ENCODE measurements around the gene ERC1. TPM values are rescaled to one million over a fixed set of nuclear protein-coding genes. Genes with fewer than 3 reads are reported as not detected.
A peak's percentile ranks its signal among the peaks of the same experiment; 100 is the strongest.
"Not testable (repeated sequence)": the region's sequence is repeated elsewhere in the genome, so short reads cannot be mapped to it uniquely, and the experiment has no call there.

ERC1 gene
- polyA plus RNA-seq, 6 donors from 2014 or later = 6.9 to 26.2 (median 17.9) TPM

DNA sequence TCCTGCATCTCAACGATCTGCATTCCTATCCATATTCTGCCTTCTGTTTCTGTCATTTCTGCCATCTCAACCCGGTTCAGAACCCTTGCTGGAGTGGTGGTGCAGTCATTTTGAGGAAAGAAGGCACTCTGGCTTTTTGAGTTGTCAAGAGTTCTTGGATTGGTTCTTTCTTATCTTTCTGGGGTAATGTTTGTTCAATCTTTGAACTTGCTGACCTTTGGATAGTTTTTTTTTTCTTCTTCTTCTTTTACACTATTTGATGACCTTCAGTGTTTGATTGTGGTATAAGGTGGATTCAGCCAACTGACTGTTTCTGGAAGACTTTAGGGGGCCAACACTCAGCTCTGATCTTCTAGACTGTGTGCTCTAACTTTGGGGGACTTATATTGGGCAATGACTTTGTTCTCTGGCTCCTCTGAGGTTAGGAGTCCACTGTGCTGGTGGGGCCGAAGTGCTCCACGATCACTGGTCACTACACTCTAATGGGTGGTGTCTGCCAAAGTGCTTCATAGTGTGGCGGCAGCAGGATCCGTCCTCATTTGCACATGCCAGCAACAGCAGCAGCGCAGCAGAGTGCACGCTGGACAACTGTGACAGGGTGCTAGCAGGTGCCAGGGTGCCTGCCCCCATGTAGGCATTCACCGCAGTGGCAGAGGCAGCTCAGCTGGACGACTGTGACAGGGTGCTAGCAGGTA is 347.6 kb downstream of the ERC1 start:
- H3K27me3 Mint-ChIP-seq = no peaks in the 10 kb centered on the region
- H3K4me1 Mint-ChIP-seq = peaks cover 0 to 17% (median 13%) of the 10 kb centered on the region in 3 donors
- peaks cover 0 to 3% (median 0%) of the 10 kb centered on the region in 7 donors for H3K9me3 Mint-ChIP-seq
- DNase-seq = no peak
- H3K4me3 Mint-ChIP-seq = no peak overlapping the region
- H3K36me3 Mint-ChIP-seq = peaks cover 0 to 13% of the 10 kb centered on the region in 2 donors
- H3K27ac Mint-ChIP-seq = no peak overlapping the region
- ATAC-seq (ENCODE audit: low read depth in 2 of 2) = no peak

DNA sequence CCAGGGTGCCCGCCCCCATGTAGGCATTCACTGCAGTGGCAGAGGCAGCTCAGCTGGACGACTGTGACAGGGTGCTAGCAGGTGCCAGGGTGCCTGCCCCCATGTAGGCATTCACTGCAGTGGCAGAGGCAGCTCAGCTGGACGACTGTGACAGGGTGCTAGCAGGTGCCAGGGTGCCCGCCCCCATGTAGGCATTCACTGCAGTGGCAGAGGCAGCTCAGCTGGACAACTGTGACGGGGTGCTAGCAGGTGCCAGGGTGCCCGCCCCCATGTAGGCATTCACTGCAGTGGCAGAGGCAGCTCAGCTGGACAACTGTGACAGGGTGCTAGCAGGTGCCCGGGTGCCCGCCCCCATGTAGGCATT is 348.1 kb downstream of the ERC1 start:
- not testable (repeated sequence) for H3K27ac Mint-ChIP-seq; H3K36me3 Mint-ChIP-seq; H3K9me3 Mint-ChIP-seq; H3K4me3 Mint-ChIP-seq; H3K27me3 Mint-ChIP-seq; ATAC-seq (ENCODE audit: low read depth in 2 of 2); DNase-seq
- H3K4me1 Mint-ChIP-seq = peaks cover 0 to 17% (median 13%) of the 10 kb centered on the region in 3 donors

DNA sequence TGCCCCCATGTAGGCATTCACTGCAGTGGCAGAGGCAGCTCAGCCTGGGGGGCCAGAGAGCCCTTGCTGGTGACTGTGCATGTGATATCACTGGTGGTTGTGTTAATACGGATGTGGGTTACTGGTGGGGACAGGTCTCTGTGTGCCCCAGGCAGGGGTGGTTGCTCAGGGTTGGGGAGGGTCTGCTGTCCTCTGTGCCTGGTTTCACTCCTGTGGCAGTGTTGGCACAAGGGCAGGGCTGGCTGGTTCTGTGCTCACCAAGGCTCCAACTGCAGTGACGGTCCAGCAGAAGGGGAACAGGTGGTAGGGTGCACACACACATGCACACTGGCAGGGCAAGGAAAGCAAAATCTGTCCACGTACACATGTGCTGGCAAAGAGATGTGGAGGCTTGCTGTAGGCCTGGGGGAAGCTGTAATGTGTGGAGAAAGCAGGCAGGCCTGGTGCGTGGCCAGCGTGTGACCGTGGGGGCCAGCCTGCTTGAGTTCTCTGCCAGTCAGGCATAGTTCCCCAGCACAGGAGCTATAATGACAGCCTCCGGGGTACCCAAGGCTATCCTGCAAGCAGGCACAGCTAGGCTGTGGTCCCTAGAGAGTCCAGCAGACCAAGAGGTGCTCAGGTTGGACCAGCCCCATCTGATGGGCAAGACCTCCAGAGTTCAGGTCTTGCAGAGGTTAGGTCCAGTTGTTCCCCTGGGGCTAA is 348.7 kb downstream of the ERC1 start:
- H3K27ac Mint-ChIP-seq = no peak overlapping the region
- H3K27me3 Mint-ChIP-seq = no peaks in the 10 kb centered on the region
- no peak overlapping the region for H3K4me3 Mint-ChIP-seq
- DNase-seq (no peak), ATAC-seq (ENCODE audit: low read depth in 2 of 2) (no peak)
- H3K9me3 Mint-ChIP-seq = peaks cover 0 to 3% (median 0%) of the 10 kb centered on the region in 7 donors
- peaks cover 0 to 2% of the 10 kb centered on the region in 2 donors for H3K36me3 Mint-ChIP-seq
- peaks cover 0 to 17% (median 13%) of the 10 kb centered on the region in 3 donors for H3K4me1 Mint-ChIP-seq

DNA sequence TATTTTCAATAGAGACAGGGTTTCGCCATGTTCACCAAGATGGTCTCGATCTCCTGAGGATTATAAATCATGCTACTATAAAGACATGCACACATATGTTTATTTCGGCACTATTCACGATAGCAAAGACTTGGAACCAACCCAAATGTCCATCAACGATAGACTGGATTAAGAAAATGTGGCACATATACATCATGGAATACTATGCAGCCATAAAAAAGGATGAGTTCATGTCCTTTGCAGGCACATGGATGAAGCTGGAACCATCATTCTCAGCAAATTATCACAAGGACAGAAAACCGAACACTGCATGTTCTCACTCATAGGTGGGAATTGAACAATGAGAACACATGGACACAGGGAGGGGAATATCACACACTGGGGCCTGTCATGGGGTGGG is 350.2 kb downstream of the ERC1 start:
- H3K36me3 Mint-ChIP-seq; H3K4me3 Mint-ChIP-seq; DNase-seq; ATAC-seq (ENCODE audit: low read depth in 2 of 2); H3K27ac Mint-ChIP-seq; H3K9me3 Mint-ChIP-seq; H3K27me3 Mint-ChIP-seq: not testable (repeated sequence)
- peaks cover 0 to 17% (median 7%) of the 10 kb centered on the region in 3 donors for H3K4me1 Mint-ChIP-seq

DNA sequence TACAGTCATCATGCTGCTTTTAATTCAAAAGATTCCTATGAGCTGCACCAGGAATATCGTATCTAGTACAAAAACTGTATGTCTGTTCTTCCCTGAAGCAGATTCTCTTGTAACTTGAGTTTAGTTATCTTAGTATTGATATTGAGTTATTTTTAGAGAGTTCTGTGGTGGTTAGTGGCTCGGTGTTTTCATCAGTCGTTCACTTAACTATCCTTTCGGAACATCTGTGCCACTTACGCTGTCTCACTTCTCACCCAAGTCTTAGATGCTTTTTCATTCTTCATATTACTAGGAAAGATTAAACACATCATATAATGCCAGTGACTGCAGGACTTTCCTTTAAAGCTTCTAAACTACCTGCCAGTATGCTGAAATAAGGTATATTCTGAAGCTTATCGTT is 352.4 kb downstream of the ERC1 start:
- Mint-ChIP-seq H3K27me3 (no peaks in the 10 kb centered on the region), H3K27ac (peak overlapping the region in 2 of 6 donors; percentile 32 to 51), H3K4me1 (peaks cover 4 to 7% (median 5%) of the 10 kb centered on the region in 3 donors), H3K36me3 (peaks cover 0 to 7% of the 10 kb centered on the region in 2 donors), H3K9me3 (peaks cover 0 to 3% (median 0%) of the 10 kb centered on the region in 7 donors), H3K4me3 (no peak overlapping the region)
- ATAC-seq (ENCODE audit: low read depth in 2 of 2) (no peak), DNase-seq (no peak)

DNA sequence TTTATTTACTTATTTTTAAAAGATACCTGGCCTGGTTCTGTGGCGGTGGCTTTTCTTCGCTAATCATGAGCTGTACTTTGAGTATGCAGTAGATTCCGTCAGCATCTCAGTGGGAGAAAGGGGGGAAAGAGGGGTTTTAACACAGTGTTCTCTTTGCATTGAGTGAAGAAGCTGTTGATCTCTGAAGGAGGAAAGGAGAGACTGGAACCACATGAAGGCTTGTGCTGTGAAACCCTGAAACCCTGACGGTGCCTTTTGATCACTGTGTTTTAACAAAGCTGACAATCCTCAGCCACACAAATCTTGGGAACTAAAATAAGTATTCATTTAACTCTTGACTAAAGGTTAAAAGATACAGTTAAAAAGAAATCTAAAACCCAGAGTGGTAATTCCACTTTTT is 353.2 kb downstream of the ERC1 start:
- H3K4me1 Mint-ChIP-seq = peaks cover 0 to 5% (median 4%) of the 10 kb centered on the region in 3 donors
- H3K4me3 Mint-ChIP-seq = peak overlapping the region in 1 of 8 donors; percentile 6
- peaks cover 7 to 8% of the 10 kb centered on the region in 2 donors for H3K36me3 Mint-ChIP-seq
- H3K27me3 Mint-ChIP-seq = no peaks in the 10 kb centered on the region
- ATAC-seq (ENCODE audit: low read depth in 2 of 2) (no peak), DNase-seq (no peak)
- peaks cover 0 to 3% (median 0%) of the 10 kb centered on the region in 7 donors for H3K9me3 Mint-ChIP-seq
- H3K27ac Mint-ChIP-seq = peak overlapping the region in 2 of 6 donors; percentile 24 to 89

DNA sequence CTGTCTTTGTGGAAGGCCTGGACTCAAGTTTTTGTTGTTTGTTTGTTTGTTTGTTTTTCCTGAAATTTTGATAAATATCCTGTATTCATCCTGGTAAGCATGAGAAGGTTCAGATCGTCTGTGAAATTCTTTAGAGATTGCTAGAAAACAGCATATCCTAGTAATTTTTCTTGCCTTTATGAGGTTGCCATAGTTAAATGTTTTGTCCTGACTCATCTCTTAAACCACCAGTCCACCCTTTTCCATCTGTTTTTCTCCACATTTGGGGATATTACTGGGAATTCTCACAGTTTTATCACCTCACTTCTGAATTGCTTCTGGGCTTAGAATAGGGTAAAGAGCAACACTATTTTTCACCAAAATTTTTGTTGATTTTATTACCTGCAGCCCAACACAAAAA is 355.1 kb downstream of the ERC1 start:
- H3K4me3 Mint-ChIP-seq = no peak overlapping the region
- ATAC-seq (ENCODE audit: low read depth in 2 of 2) (no peak), DNase-seq (no peak)
- peaks cover 0 to 5% (median 0%) of the 10 kb centered on the region in 3 donors for H3K4me1 Mint-ChIP-seq
- H3K36me3 Mint-ChIP-seq = peaks cover 7 to 8% of the 10 kb centered on the region in 2 donors
- H3K9me3 Mint-ChIP-seq = peaks cover 0 to 3% (median 0%) of the 10 kb centered on the region in 7 donors
- H3K27ac Mint-ChIP-seq = no peak overlapping the region
- no peaks in the 10 kb centered on the region for H3K27me3 Mint-ChIP-seq

DNA sequence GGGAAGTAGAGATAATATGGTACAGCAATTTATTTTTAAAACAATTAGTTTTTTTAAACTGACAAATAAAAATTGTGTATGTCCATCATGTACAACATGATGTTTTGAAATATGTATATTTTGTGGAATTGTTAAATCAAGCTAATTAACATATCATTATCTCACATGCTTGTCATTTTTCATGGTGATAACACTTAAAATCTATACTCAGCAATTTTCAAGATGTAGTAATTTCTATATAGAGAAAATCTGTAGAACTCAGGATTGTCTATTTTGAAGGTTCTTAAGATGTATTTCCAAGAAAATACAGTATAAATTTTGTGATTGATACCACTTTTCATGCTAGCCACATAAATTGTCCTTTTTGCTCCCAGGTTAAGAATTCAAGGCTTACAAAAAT is 356.3 kb downstream of the ERC1 start:
- no peaks in the 10 kb centered on the region for H3K9me3 Mint-ChIP-seq
- peaks cover 0 to 5% (median 0%) of the 10 kb centered on the region in 3 donors for H3K4me1 Mint-ChIP-seq
- no peak for ATAC-seq (ENCODE audit: low read depth in 2 of 2)
- H3K36me3 Mint-ChIP-seq = peaks cover 7 to 8% of the 10 kb centered on the region in 2 donors
- H3K4me3 Mint-ChIP-seq = no peak overlapping the region
- H3K27ac Mint-ChIP-seq = no peak overlapping the region
- H3K27me3 Mint-ChIP-seq = no peaks in the 10 kb centered on the region
- DNase-seq = no peak

DNA sequence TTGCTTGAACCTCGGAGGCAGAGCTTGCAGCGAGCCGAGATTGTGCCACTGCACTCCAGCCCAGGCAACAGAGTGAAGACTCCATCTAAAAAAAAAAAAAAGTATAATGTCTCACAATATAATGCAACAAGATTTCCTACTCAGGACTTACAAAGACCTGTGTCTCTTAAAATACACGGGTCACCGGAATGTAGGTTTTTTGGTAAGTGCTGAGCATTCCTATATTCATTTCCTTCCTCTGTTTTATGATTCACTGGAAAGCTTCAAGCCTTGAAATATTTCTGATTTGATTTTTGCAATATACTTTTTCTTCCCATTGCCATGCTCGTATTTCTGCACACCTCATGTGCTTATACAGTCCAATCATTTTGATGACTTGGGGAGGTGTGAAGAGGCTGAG is 357.6 kb downstream of the ERC1 start:
- DNase-seq = no peak
- H3K27me3 Mint-ChIP-seq = no peaks in the 10 kb centered on the region
- ATAC-seq (ENCODE audit: low read depth in 2 of 2) = no peak
- no peaks in the 10 kb centered on the region for H3K9me3 Mint-ChIP-seq
- H3K4me3 Mint-ChIP-seq = no peak overlapping the region
- peaks cover 7 to 8% of the 10 kb centered on the region in 2 donors for H3K36me3 Mint-ChIP-seq
- peaks cover 0 to 5% (median 0%) of the 10 kb centered on the region in 3 donors for H3K4me1 Mint-ChIP-seq
- H3K27ac Mint-ChIP-seq = no peak overlapping the region

DNA sequence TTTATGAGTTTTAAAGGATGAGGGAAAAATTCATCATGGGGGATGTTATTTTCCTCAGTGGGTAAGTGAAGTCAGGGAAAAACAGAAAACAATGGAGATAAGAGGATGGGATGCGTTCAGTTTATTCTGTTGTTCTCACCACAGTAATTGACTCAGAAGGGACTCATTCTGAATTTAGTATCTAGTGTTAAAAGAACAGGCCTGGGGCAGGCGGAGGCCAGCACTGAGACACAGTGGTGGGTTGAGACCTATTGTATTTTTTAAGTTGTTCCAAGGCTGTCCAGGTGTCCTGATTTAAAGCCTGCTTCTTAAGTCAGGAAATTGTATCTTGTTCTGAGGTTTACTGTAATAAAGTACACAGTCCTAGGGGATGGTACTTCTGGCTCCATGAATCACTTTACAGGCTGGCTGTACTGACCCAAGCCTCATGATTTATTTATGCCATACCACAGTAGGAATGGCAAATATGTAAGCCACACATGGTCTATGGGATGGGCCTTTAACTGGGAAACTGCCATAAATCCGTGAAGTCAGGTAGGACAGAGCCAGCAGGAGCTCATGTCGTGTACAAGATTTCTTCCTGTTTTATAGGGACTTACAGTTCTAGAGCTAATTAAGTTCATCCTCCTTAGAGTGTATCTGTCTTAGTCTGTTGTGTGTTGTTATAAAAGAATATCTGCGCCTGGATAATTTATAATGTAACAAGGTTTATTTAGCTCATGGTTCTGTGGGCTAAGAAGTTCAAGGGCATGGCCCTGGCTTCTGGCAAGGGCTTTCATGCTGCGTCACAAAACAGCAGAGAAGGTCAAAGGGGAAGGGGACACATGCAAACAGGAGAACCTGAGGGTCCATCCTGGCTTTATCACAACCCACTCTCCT is 359.3 kb downstream of the ERC1 start:
- no peak overlapping the region for H3K4me3 Mint-ChIP-seq
- peaks cover 0 to 5% (median 0%) of the 10 kb centered on the region in 3 donors for H3K4me1 Mint-ChIP-seq
- no peak overlapping the region for H3K27ac Mint-ChIP-seq
- H3K36me3 Mint-ChIP-seq = peaks cover 7 to 8% of the 10 kb centered on the region in 2 donors
- H3K9me3 Mint-ChIP-seq = no peaks in the 10 kb centered on the region
- ATAC-seq (ENCODE audit: low read depth in 2 of 2) = no peak
- no peaks in the 10 kb centered on the region for H3K27me3 Mint-ChIP-seq
- DNase-seq = no peak

DNA sequence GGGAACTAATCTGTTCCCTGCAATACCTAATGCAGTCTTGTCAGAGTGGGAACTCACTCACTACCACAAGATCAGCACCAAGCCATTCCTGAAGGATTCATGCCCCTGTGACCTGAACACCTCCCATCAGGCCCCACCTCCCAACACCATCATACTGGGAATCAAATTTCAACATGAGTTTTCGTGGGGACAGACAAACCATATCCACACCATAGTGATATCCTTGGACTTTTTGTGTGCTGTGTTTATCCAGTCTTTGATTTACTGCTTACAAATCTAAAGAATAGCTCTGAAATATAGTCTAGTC is 359.9 kb downstream of the ERC1 start:
- Mint-ChIP-seq H3K36me3 (peaks cover 5 to 8% of the 10 kb centered on the region in 2 donors), H3K27me3 (no peaks in the 10 kb centered on the region), H3K4me1 (peaks cover 0 to 5% (median 0%) of the 10 kb centered on the region in 3 donors), H3K4me3 (no peak overlapping the region), H3K9me3 (no peaks in the 10 kb centered on the region), H3K27ac (no peak overlapping the region)
- DNase-seq = no peak
- ATAC-seq (ENCODE audit: low read depth in 2 of 2) = no peak

DNA sequence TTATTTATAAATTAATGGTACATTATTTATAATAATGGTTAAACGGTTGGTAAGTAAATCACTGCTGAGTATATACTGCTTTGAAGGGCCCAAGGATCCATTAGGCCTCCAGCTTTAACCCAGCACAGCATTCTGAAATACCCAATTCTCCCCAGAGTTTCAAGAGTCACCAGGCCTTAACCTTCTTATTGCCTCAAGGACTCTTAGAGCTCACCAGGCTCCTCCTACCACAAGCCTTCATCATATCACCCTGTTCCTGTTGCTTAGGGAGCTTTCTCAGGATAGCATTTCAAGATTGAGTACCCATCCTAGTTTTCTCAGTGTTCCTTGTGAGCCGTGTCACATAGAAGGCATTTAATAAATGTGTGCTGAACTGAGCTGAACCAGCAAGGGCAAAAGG is 360.9 kb downstream of the ERC1 start:
- Mint-ChIP-seq H3K4me3 (no peak overlapping the region), H3K27ac (no peak overlapping the region), H3K36me3 (peaks cover 0 to 8% of the 10 kb centered on the region in 2 donors), H3K27me3 (no peaks in the 10 kb centered on the region), H3K4me1 (peaks cover 0 to 4% (median 0%) of the 10 kb centered on the region in 3 donors), H3K9me3 (no peaks in the 10 kb centered on the region)
- DNase-seq (no peak), ATAC-seq (ENCODE audit: low read depth in 2 of 2) (no peak)

DNA sequence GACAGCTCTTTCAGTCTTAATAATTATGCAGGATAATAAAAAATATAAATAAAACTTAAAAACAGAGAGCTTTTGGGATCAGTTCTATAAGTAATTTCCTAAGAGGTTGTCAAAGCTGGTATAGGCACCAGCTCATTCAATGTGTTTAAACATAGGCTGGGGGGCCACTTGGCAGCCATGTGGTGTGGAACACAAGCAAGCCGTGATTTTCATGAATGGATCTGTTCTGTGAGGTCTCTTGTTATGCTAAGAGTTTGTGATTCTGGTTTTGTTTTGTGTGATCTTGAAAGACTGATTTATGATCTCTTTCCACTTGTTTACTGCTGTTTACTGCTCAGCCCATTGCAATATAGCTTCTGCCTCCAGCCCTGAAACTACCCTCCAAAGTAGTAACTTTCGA is 362.4 kb downstream of the ERC1 start:
- Mint-ChIP-seq H3K27me3 (no peaks in the 10 kb centered on the region), H3K4me1 (no peaks in the 10 kb centered on the region), H3K4me3 (no peak overlapping the region), H3K36me3 (peaks cover 0 to 8% of the 10 kb centered on the region in 2 donors), H3K27ac (no peak overlapping the region), H3K9me3 (no peaks in the 10 kb centered on the region)
- DNase-seq = no peak
- no peak for ATAC-seq (ENCODE audit: low read depth in 2 of 2)

Data from naive B cell (primary cell).